OCI-M2 (cell line): Measurements from ENCODE around the gene NHLH1.

ENCODE experiments used
- DNase-seq: peaks from one replicate; lab custom pipeline; 2025; ENCODE audit not compliant: unreplicated experiment; lab: John Stamatoyannopoulos, UW

Gene NHLH1

GRCh38 chr1:160366731-160367515 lies at the start of gene NHLH1:
Gene NHLH1 (plus strand): TSS chr1:160367071. CDS start chr1:160370732, 3,661 bp downstream.
- no peak for DNase-seq

- DNase-seq, result no peak
Observed at GRCh38 chr1:160322831-160323230, 44.0 kb upstream of the NHLH1 start.

GRCh38 chr1:160325252-160325651 lies 41.6 kb upstream of the NHLH1 start:
- no peak for DNase-seq

GRCh38 chr1:160326418-160326817 lies 40.5 kb upstream of the NHLH1 start:
- no peak for DNase-seq

- DNase-seq, result no peak
Observed at GRCh38 chr1:160328184-160328583, 38.7 kb upstream of the NHLH1 start.

GRCh38 chr1:160330119-160330518 lies 36.8 kb upstream of the NHLH1 start:
- DNase-seq, result no peak

- DNase-seq, result no peak
Observed at GRCh38 chr1:160332516-160332915, 34.4 kb upstream of the NHLH1 start.

- no peak for DNase-seq
Observed at GRCh38 chr1:160338580-160338979, 28.3 kb upstream of the NHLH1 start.

- no peak for DNase-seq
Observed at GRCh38 chr1:160340146-160340545, 26.7 kb upstream of the NHLH1 start.

GRCh38 chr1:160340866-160341265 lies 26.0 kb upstream of the NHLH1 start:
- no peak for DNase-seq

- no peak for DNase-seq
Observed at GRCh38 chr1:160342526-160342925, 24.3 kb upstream of the NHLH1 start.

- DNase-seq, result peak; percentile 72
Observed at GRCh38 chr1:160342953-160343869, 23.7 kb upstream of the NHLH1 start, which contains the start of the genes COPA and NCSTN. Gene COPA (minus strand): TSS chr1:160343250. CDS start chr1:160343170, 80 bp downstream. Gene NCSTN (plus strand): TSS chr1:160343383. CDS start chr1:160343397, 14 bp downstream.

GRCh38 chr1:160344241-160344640 lies 22.6 kb upstream of the NHLH1 start:
- no peak for DNase-seq

GRCh38 chr1:160344936-160345335 lies 21.9 kb upstream of the NHLH1 start:
- no peak for DNase-seq

GRCh38 chr1:160346463-160346862 lies 20.4 kb upstream of the NHLH1 start:
- DNase-seq, result no peak

- no peak for DNase-seq
Observed at GRCh38 chr1:160346958-160347357, 19.9 kb upstream of the NHLH1 start.

- DNase-seq, result no peak
Observed at GRCh38 chr1:160351629-160352028, 15.2 kb upstream of the NHLH1 start.

- no peak for DNase-seq
Observed at GRCh38 chr1:160352555-160352954, 14.3 kb upstream of the NHLH1 start.

- no peak for DNase-seq
Observed at GRCh38 chr1:160353223-160353622, 13.6 kb upstream of the NHLH1 start.

GRCh38 chr1:160354388-160354985 lies 12.4 kb upstream of the NHLH1 start:
- no peak for DNase-seq

GRCh38 chr1:160357286-160358002 lies 9.4 kb upstream of the NHLH1 start:
- DNase-seq, result no peak
